Spleen (tissue), 11 donors: ENCODE results near the gene SEMG1. TPM values are rescaled to one million over a fixed set of nuclear protein-coding genes. Genes with fewer than 3 reads are reported as not detected.

Experiments used
- DNase-seq: peaks from one replicate; pipeline ENCODE4 v3.0.0-alpha.2; 2020
- H3K27ac ChIP-seq, 8 donors: fragments of 200-600 bp; sonication (generic) in 7 of 8; 1 replicate in 4 of 8; 2 replicates in 4 of 8; pipeline versions ENCODE4 v1.5.0 to v1.8.0; 2016 to 2021; ENCODE audit warnings: inconsistent platforms in 4 of 8, mild to moderate bottlenecking in 4 of 8, moderate library complexity in 1 of 8
- H3K27me3 ChIP-seq, 7 donors: fragments of 200-600 bp; sonication (generic) in 6 of 7; replicated peaks in 1 of 7; 1 replicate in 4 of 7; 2 replicates in 3 of 7; pipeline versions ENCODE4 v1.5.0 to v1.8.0; 2016 to 2021; ENCODE audit warnings: inconsistent platforms in 3 of 7, mild to moderate bottlenecking in 1 of 7
- H3K36me3 ChIP-seq, 6 donors: fragments of 200-600 bp; sonication (generic) in 5 of 6; 1 replicate in 4 of 6; 2 replicates in 2 of 6; pipeline versions ENCODE4 v1.5.0 to v1.8.0; 2016 to 2021; ENCODE audit warnings: inconsistent platforms in 2 of 6
- H3K4me1 ChIP-seq, 6 donors: fragments of 200-600 bp; sonication (generic) in 5 of 6; 1 replicate in 3 of 6; 2 replicates in 3 of 6; pipeline versions ENCODE4 v1.5.0 to v1.8.0; 2016 to 2021; ENCODE audit warnings: inconsistent platforms in 3 of 6
- H3K4me3 ChIP-seq, 8 donors: fragments of 200-600 bp; sonication (generic) in 7 of 8; 1 replicate in 4 of 8; 2 replicates in 4 of 8; pipeline versions ENCODE4 v1.5.0 to v1.8.0; 2016 to 2021; ENCODE audit warnings: inconsistent platforms in 4 of 8, mild to moderate bottlenecking in 4 of 8, moderate library complexity in 2 of 8
- H3K9me3 ChIP-seq, 8 donors: fragments of 200-600 bp; sonication (generic) in 7 of 8; 1 replicate in 4 of 8; 2 replicates in 4 of 8; pipeline versions ENCODE4 v1.5.0 to v1.8.0; 2016 to 2021; ENCODE audit warnings: inconsistent platforms in 4 of 8
- CTCF ChIP-seq, 11 experiments: fragments of 200-600 bp in 7 of 11; fragments of 450-650 bp in 4 of 11; sonication (generic) in 4 of 11; IDR thresholded peaks in 8 of 11; conservative IDR thresholded peaks in 3 of 11; 1 replicate in 7 of 11; 2 replicates in 4 of 11; pipeline versions ENCODE4 v1.4.0 to v1.8.0; 2016 to 2021; ENCODE audit warnings: antibody characterized with exemption in 11 of 11, inconsistent platforms in 4 of 11, mild to moderate bottlenecking in 1 of 11
- POLR2A ChIP-seq, 3 donors: fragments of 450-650 bp; IDR thresholded peaks; one replicate each; pipeline ENCODE4 v1.5.1; 2017; ENCODE audit warnings: antibody characterized with exemption in 3 of 3, mild to moderate bottlenecking in 1 of 3
- POLR2AphosphoS5 ChIP-seq, 3 donors: sonication (generic); formaldehyde crosslinking; IDR thresholded peaks; one replicate each; pipeline ENCODE4 v1.5.1; 2017; ENCODE audit warnings: antibody characterized with exemption in 3 of 3
- WGBS, 5 donors: extraction: QIAGEN DNeasy Blood & Tissue Kit in 3 of 5; methylation state at CpG; one replicate each; pipeline versions ENCODE4 v1.1.5 to v1.1.7; 2013 to 2018; 5-methylcytosine and 5-hydroxymethylcytosine counted together
- intact Hi-C: fragments of 100-400 bp; cut with DNase I; formaldehyde crosslinking; loops from one replicate; pipeline ENCODE4 v1.15.0; 2023; ENCODE audit warnings: low total_unique reads
- polyA plus RNA-seq, 3 donors: library from polyadenylated mRNA; stranded (reverse); fragments of 200-250 nt; gene quantifications; one replicate each; pipeline ENCODE4 v1.2.1, GENCODE V29; 2013
- total RNA-seq, 7 donors: library from RNA; depleted of rRNA in 3 of 7; stranded (reverse); fragments of >200 nt in 3 of 7; fragmentation: NEBNext Ultra II Directional in 4 of 7; extraction: Animal tissue kit (Norgen Biotek cat#: 25700) in 4 of 7; gene quantifications; one replicate each; pipeline versions ENCODE4 v1.1.0 to v1.2.1, GENCODE V29; 2016 to 2021
- donor health status: healthy with polysubstance abuse.
- donor health status: DM: no; HTN: no; CAD: no; lungs with moderate emphysema.
- donor health status: DM: no; HTN: no; CAD: no.
- donor health status: Bipolar disorder and iron deficiency.
- donor health status: healthy.
- donor health status: DM: no; HTN: no; CAD: no.
- donor health status: DM: yes; HTN: yes; CAD: no.

The SEMG1 gene
- total and polyA plus RNA-seq, 10 donors = 0.72 TPM; not detected in 9

GRCh38 chr20:45229264-45230056 lies 22.6 kb downstream of the SEMG1 start:
- WGBS, 5 donors = 60 to 72% (median 64%) methylated on average over 11 to 18 of the region's 18 CpGs
- no peak overlapping the region for H3K27ac ChIP-seq
- H3K9me3 ChIP-seq = peaks cover 0 to 6% (median 1%) of the 10 kb centered on the region in 8 donors
- DNase-seq = peak; percentile 84
- H3K27me3 ChIP-seq = peaks cover 0 to 47% (median 0%) of the 10 kb centered on the region in 7 donors
- H3K4me1 ChIP-seq = no peaks in the 10 kb centered on the region
- intact Hi-C loops = no loop called here
- TF ChIP-seq CTCF (IDR thresholded peaks at IDR 0.05 in 8 of 11, conservative IDR thresholded peaks at IDR 0.05 in 3 of 11) = peak in 7 of 11 experiments; percentile 16 to 61 (median 45)
- no peak for TF ChIP-seq POLR2A (IDR thresholded peaks at IDR 0.05)
- H3K36me3 ChIP-seq = no peaks in the 10 kb centered on the region
- H3K4me3 ChIP-seq = no peak overlapping the region

- no peaks in the 10 kb centered on the region for H3K36me3 ChIP-seq
- peaks cover 0 to 18% (median 12%) of the 10 kb centered on the region in 8 donors for H3K9me3 ChIP-seq
- intact Hi-C loops = no loop called here
- no peaks in the 10 kb centered on the region for H3K4me1 ChIP-seq
- H3K27me3 ChIP-seq = peaks cover 0 to 55% (median 6%) of the 10 kb centered on the region in 7 donors
- 56 to 71% (median 64%) methylated on average over 9 of the region's 9 CpGs for WGBS, 5 donors
- no peak for TF ChIP-seq POLR2A (IDR thresholded peaks at IDR 0.05)
- no peak for TF ChIP-seq CTCF (IDR thresholded peaks at IDR 0.05 in 8 of 11, conservative IDR thresholded peaks at IDR 0.05 in 3 of 11)
- no peak for TF ChIP-seq POLR2AphosphoS5 (IDR thresholded peaks at IDR 0.05)
- H3K27ac ChIP-seq = no peak overlapping the region
- no peak overlapping the region for H3K4me3 ChIP-seq
- DNase-seq = no peak
Measured at GRCh38 chr20:45230631-45231030, 23.8 kb downstream of the SEMG1 start.

GRCh38 chr20:45235995-45236394 lies 29.2 kb downstream of the SEMG1 start:
- intact Hi-C loops = no loop called here
- Histone ChIP-seq H3K9me3 (peaks cover 0 to 22% (median 16%) of the 10 kb centered on the region in 8 donors), H3K36me3 (no peaks in the 10 kb centered on the region), H3K4me1 (no peaks in the 10 kb centered on the region), H3K4me3 (no peak overlapping the region), H3K27me3 (peaks cover 0 to 62% (median 7%) of the 10 kb centered on the region in 7 donors), H3K27ac (no peak overlapping the region)
- WGBS, 5 donors = 71 to 84% (median 74%) methylated on average over 4 of the region's 4 CpGs
- no peak for DNase-seq
- no peak for TF ChIP-seq POLR2AphosphoS5 (IDR thresholded peaks at IDR 0.05)
- no peak for TF ChIP-seq POLR2A (IDR thresholded peaks at IDR 0.05)
- TF ChIP-seq CTCF (IDR thresholded peaks at IDR 0.05 in 8 of 11, conservative IDR thresholded peaks at IDR 0.05 in 3 of 11) = peak in 4 of 11 experiments; percentile 44 to 51 (median 46)

- H3K4me1 ChIP-seq = no peaks in the 10 kb centered on the region
- intact Hi-C loops = no loop called here
- no peaks in the 10 kb centered on the region for H3K36me3 ChIP-seq
- H3K4me3 ChIP-seq = no peak overlapping the region
- peaks cover 0 to 61% (median 8%) of the 10 kb centered on the region in 7 donors for H3K27me3 ChIP-seq
- TF ChIP-seq CTCF (IDR thresholded peaks at IDR 0.05 in 8 of 11, conservative IDR thresholded peaks at IDR 0.05 in 3 of 11) (no peak), POLR2AphosphoS5 (IDR thresholded peaks at IDR 0.05) (no peak), POLR2A (IDR thresholded peaks at IDR 0.05) (no peak)
- 82 to 88% (median 85%) methylated on average over 2 of the region's 2 CpGs for WGBS, 5 donors
- DNase-seq = no peak
- H3K27ac ChIP-seq = no peak overlapping the region
- H3K9me3 ChIP-seq = peaks cover 0 to 22% (median 16%) of the 10 kb centered on the region in 8 donors
Measured at GRCh38 chr20:45238139-45238538, 31.3 kb downstream of the SEMG1 start.
